HG03565 (cell line): ENCODE results near the gene PLP1.
A peak's percentile ranks its signal among the peaks of the same experiment; 100 is the strongest.
"Not testable (repeated sequence)": the region's sequence is repeated elsewhere in the genome, so short reads cannot be mapped to it uniquely, and the experiment has no call there.

ENCODE experiments used
- ATAC-seq: cut with Tn5 transposase; IDR thresholded peaks from one replicate; pipeline ENCODE4 v1.9.1; 2021; ENCODE audit warnings: mild to moderate bottlenecking, moderate library complexity; ENCODE audit not compliant: unreplicated experiment

The PLP1 gene

GRCh38 chrX:103780336-103781061 is 3.9 kb downstream of the PLP1 start:
- ATAC-seq = no peak

DNA sequence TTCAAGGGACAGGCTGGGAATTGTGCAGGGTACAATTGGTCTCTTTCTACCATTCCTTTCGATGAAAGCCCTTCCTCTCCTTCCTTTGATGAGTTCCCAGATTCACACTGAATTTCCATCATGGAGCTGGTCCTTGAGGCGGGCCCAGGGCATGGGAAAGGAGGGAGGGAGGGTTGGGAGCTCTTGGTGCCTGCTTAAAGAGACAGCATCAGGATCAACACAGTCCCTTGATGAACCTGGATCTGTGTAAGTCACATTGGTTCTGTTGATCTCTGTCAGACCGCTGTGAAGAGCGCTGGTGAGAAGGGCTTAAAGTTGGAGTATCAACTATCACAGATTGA is 4.4 kb downstream of the PLP1 start:
- ATAC-seq = no peak

GRCh38 chrX:103781706-103782105 is 5.1 kb downstream of the PLP1 start:
- ATAC-seq = no peak

- no peak for ATAC-seq
Measured at GRCh38 chrX:103782640-103783039, 6.0 kb downstream of the PLP1 start.

DNA sequence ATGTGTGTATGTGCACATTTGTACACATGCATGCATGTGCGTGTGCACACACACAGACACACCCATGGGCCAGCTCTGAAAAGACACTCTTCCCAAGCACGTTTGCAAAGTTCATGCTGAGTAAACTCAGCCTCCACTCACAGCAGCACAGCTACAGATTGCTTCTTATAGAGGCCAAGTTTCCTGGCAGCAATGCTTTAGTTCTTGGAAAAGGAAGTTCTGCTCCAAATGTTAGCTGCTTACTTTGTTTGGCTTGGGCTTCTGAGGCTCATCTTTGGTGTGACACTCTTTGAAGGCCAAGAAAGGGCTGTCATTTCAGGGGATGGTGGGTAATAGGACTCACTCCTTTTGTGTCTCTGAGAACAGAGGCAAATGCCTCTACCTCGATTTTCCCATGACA is 6.6 kb downstream of the PLP1 start:
- ATAC-seq = no peak

GRCh38 chrX:103783971-103784370 is 7.3 kb downstream of the PLP1 start:
- no peak for ATAC-seq

DNA sequence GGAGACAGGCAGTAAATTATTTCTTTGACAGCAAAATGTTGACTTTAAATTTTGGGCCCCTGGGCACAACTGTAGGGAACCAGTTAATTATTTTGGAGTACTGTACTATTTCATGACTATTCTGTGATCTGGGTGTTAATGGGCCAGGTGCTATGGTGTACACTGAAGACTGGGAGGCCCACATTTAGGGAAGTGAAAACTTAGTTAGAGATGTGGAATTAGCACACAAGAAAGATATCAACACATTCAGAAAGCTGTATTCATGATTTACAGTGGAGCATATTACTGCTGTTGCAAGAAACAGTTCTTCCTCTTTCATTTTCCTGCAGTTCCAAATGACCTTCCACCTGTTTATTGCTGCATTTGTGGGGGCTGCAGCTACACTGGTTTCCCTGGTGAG is 12.4 kb downstream of the PLP1 start:
- peak; percentile 79 for ATAC-seq

DNA sequence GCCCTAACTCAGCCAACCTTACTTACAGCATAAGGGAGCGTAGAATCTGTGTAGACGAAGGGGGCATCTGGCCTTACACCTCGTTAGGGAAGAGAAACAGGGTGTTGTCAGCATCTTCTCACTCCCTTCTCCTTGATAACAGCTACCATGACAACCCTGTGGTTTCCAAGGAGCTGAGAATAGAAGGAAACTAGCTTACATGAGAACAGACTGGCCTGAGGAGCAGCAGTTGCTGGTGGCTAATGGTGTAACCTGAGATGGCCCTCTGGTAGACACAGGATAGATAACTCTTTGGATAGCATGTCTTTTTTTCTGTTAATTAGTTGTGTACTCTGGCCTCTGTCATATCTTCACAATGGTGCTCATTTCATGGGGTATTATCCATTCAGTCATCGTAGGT is 14.6 kb downstream of the PLP1 start:
- ATAC-seq = no peak

- no peak for ATAC-seq
Measured at GRCh38 chrX:103791826-103792485, 15.3 kb downstream of the PLP1 start.

- no peak for ATAC-seq
Measured at GRCh38 chrX:103792916-103793544, 16.4 kb downstream of the PLP1 start.

GRCh38 chrX:103793545-103793940 is 16.9 kb downstream of the PLP1 start:
- no peak for ATAC-seq

DNA sequence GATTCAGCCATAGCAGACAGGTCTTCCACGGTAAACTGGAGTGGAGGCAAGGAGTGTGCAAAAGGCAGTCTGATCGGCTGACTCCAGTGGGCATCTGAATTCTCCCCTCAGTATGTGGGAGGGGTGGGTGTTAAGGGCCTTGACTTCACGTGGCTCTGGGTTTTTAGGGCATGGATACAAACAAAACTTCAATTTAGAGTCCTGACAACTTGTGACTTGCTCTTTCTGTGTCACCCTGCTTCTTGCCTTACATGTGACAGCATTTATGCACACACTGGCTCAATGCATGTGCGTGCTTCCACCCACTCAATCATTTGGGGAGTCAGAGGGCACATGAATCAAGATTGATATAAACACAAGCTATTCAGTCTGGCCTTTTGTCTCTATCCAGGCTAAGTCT is 17.5 kb downstream of the PLP1 start:
- ATAC-seq = no peak

GRCh38 chrX:103797691-103798090 is 21.1 kb downstream of the PLP1 start:
- no peak for ATAC-seq

- ATAC-seq = no peak
Measured at GRCh38 chrX:103800318-103800717, 23.7 kb downstream of the PLP1 start.

- no peak for ATAC-seq
Measured at GRCh38 chrX:103805860-103806259, 29.2 kb downstream of the PLP1 start.

GRCh38 chrX:103806862-103807474 is 30.3 kb downstream of the PLP1 start:
- no peak for ATAC-seq

DNA sequence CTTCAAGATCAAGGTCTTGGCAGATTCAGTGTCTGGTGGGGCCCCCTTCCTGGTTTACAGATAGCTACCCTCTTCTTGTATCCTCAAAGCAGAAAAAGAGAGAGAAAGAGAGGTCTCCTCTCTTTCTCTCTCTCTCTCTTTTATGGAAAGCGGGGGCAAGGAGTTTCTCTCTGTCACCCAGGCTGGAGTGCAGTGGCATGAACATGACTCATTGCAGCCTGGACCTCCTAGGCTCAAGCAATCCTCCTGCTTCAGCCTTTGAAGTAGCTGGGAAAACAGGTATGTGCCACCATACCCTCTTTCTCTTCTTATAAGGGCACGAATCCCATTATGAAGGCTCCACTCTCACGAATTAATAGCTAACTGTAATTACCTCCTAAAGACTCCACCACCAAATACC is 35.2 kb downstream of the PLP1 start:
- ATAC-seq = no peak

- ATAC-seq = not testable (repeated sequence)
Measured at GRCh38 chrX:103817101-103817500, 40.5 kb downstream of the PLP1 start.

- peak; percentile 46 for ATAC-seq
Measured at GRCh38 chrX:103817502-103817901, 40.9 kb downstream of the PLP1 start.

DNA sequence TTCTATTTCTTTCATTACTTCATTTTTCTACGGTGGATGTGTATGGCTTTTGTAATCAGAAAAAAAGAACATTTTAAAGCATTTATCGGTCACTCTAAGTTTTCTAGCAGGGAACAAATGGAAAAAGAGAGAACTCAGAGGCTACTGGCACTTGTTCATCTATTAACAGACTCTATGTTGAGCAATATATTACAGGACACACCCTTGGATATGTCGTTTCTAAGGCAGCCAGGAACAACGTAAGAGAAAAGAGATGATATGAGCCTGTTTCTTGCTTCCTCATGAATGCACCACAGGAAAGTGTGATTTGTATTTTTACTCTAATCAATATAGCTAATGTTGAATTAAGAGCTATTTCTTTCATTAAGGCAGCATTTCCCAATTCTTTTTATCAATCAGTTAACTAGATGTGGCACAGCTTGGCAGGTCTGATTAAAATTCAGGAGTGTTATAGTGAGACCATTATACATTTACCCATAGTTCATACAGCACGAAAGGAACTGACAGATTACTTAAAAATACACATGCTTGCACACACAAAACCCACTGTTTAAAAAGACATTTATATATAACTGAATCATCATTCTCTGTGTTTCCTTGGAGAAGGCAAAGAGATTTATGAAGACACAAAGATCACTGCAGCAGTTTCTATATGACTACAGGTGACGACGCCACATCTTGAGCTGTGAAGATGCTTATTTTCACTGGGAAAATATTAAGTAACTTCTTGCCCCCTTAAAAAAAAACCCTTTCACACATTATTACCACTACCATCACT is 42.4 kb downstream of the PLP1 start:
- ATAC-seq = no peak

DNA sequence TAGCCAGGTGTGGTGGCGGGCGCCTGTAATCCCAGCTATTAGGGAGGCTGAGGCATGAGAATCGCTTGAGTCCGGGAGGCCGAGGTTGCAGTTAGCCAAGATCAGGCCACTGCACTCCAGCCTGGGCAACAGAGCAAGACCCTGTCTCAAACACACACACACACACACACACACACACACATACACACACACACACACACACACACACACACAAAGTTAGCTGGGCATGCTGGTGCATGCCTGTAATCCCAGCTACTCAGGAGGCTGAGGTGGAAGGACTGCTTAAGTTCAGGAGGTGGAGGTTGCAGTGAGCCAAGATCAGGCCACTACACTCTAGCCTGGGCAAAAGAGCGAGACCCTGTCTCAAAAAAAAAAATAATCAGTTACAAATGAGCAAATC is 44.2 kb downstream of the PLP1 start:
- not testable (repeated sequence) for ATAC-seq
